Activated T-cell treated with anti-CD3 and anti-CD28 coated beads, Interleukin-2, amount 50 U/mL, for 72 hours (primary cell): ENCODE measurements around the gene ACTN1. TPM values are rescaled to one million over a fixed set of nuclear protein-coding genes. Genes with fewer than 3 reads are reported as not detected.
"Not testable (repeated sequence)": the region's sequence is repeated elsewhere in the genome, so short reads cannot be mapped to it uniquely, and the experiment has no call there.

Experiments
- ATAC-seq, 2 donors: fragments of 150-1000 bp; cut with Tn5 transposase; replicated peaks in 1 of 2; 2 replicates each; pipeline ENCODE4 v1.10.0; 2021; ENCODE audit warnings: moderate library complexity in 2 of 2, mild to moderate bottlenecking in 1 of 2
- DNase-seq, 2 donors: peaks; one replicate each; pipeline ENCODE4 v3.0.0; 2021 to 2022; ENCODE audit warnings: mixed read lengths in 1 of 2
- H3K27ac Mint-ChIP-seq: one replicate; pipeline ENCODE4 v1.8.0; 2022; ENCODE audit warnings: mild to moderate bottlenecking, moderate library complexity, mixed read lengths
- H3K27me3 Mint-ChIP-seq: one replicate; pipeline ENCODE4 v1.8.0; 2022; ENCODE audit warnings: low read depth, mixed read lengths
- H3K36me3 Mint-ChIP-seq, 2 donors: one replicate each; pipeline ENCODE4 v1.8.0; 2022; ENCODE audit warnings: mixed read lengths in 2 of 2, mild to moderate bottlenecking in 1 of 2; ENCODE audit not compliant: insufficient read depth in 2 of 2
- H3K4me1 Mint-ChIP-seq: one replicate; pipeline ENCODE4 v1.8.0; 2022; ENCODE audit warnings: low read depth, mixed read lengths
- H3K4me3 Mint-ChIP-seq, 2 donors: one replicate each; pipeline ENCODE4 v1.8.0; 2022; ENCODE audit warnings: mild to moderate bottlenecking in 2 of 2, mixed read lengths in 2 of 2, moderate library complexity in 2 of 2
- H3K9me3 Mint-ChIP-seq, 2 donors: one replicate each; pipeline ENCODE4 v1.8.0; 2022; ENCODE audit warnings: mixed read lengths in 2 of 2
- total RNA-seq, 2 donors: library from RNA; stranded (reverse); gene quantifications; one replicate each; pipeline ENCODE4 v1.2.3, GENCODE V29; 2022

Gene ACTN1
- total RNA-seq, 2 donors from 2014 or later = 42.6 to 50.7 TPM

- H3K36me3 Mint-ChIP-seq = peaks cover 0 to 1% of the 10 kb centered on the region in 2 donors
- peaks cover 7% of the 10 kb centered on the region for H3K27me3 Mint-ChIP-seq
- DNase-seq (no peak), ATAC-seq (no peak)
- H3K4me3 Mint-ChIP-seq = no peak overlapping the region
- no peak overlapping the region for H3K27ac Mint-ChIP-seq
- no peaks in the 10 kb centered on the region for H3K9me3 Mint-ChIP-seq
- H3K4me1 Mint-ChIP-seq = peaks cover 30% of the 10 kb centered on the region
Observed at GRCh38 chr14:68981539-68981976, 2.5 kb upstream of the ACTN1 start.

- Mint-ChIP-seq H3K4me1 (peaks cover 31% of the 10 kb centered on the region), H3K27me3 (peaks cover 7% of the 10 kb centered on the region), H3K27ac (no peak overlapping the region), H3K9me3 (no peaks in the 10 kb centered on the region), H3K36me3 (peaks cover 1 to 2% of the 10 kb centered on the region in 2 donors), H3K4me3 (no peak overlapping the region)
- DNase-seq (peak; percentile 48 to 63), ATAC-seq (peak; percentile 58 to 61)
Observed at GRCh38 chr14:68981139-68981538, 2.0 kb upstream of the ACTN1 start.

- peaks cover 39% of the 10 kb centered on the region for H3K4me1 Mint-ChIP-seq
- no peak for ATAC-seq
- peaks cover 4 to 8% of the 10 kb centered on the region in 2 donors for H3K36me3 Mint-ChIP-seq
- peaks cover 7% of the 10 kb centered on the region for H3K27me3 Mint-ChIP-seq
- peak overlapping the region; percentile 86 for H3K27ac Mint-ChIP-seq
- peak overlapping the region; percentile 92 to 93 for H3K4me3 Mint-ChIP-seq
- peaks cover 0 to 3% of the 10 kb centered on the region in 2 donors for H3K9me3 Mint-ChIP-seq
- no peak for DNase-seq
Observed at GRCh38 chr14:68979722-68980451, 785 bp upstream of the ACTN1 start.

GRCh38 chr14:68978172-68978911 is 760 bp downstream of the ACTN1 start:
- peak overlapping the region; percentile 88 to 92 for H3K4me3 Mint-ChIP-seq
- peak; percentile 39 to 54 for ATAC-seq
- peak; percentile 64 to 68 for DNase-seq
- peak overlapping the region; percentile 82 for H3K27ac Mint-ChIP-seq
- H3K27me3 Mint-ChIP-seq = peaks cover 7% of the 10 kb centered on the region
- peaks cover 3 to 6% of the 10 kb centered on the region in 2 donors for H3K9me3 Mint-ChIP-seq
- H3K4me1 Mint-ChIP-seq = peaks cover 44% of the 10 kb centered on the region
- H3K36me3 Mint-ChIP-seq = peaks cover 12 to 21% of the 10 kb centered on the region in 2 donors

- peaks cover 3 to 6% of the 10 kb centered on the region in 2 donors for H3K9me3 Mint-ChIP-seq
- H3K36me3 Mint-ChIP-seq = peaks cover 16 to 27% of the 10 kb centered on the region in 2 donors
- ATAC-seq (peak; percentile 48 to 51), DNase-seq (peak; percentile 80 to 81)
- H3K4me3 Mint-ChIP-seq = peak overlapping the region; percentile 91 to 92
- H3K27me3 Mint-ChIP-seq = peaks cover 7% of the 10 kb centered on the region
- peak overlapping the region; percentile 82 for H3K27ac Mint-ChIP-seq
- H3K4me1 Mint-ChIP-seq = peaks cover 44% of the 10 kb centered on the region
Observed at GRCh38 chr14:68977718-68978171, 1.4 kb downstream of the ACTN1 start.

GRCh38 chr14:68977180-68977717 is 1.9 kb downstream of the ACTN1 start:
- Mint-ChIP-seq H3K27me3 (peaks cover 7% of the 10 kb centered on the region), H3K9me3 (peaks cover 3 to 6% of the 10 kb centered on the region in 2 donors), H3K4me1 (peaks cover 49% of the 10 kb centered on the region), H3K27ac (peak overlapping the region; percentile 67), H3K36me3 (peaks cover 16 to 31% of the 10 kb centered on the region in 2 donors), H3K4me3 (peak overlapping the region; percentile 91 to 92)
- DNase-seq (peak in 1 of 2 donors; percentile 36), ATAC-seq (peak; percentile 10 to 14)

- Mint-ChIP-seq H3K9me3 (peaks cover 3 to 6% of the 10 kb centered on the region in 2 donors), H3K4me3 (peak overlapping the region; percentile 91 to 92), H3K27me3 (peaks cover 2% of the 10 kb centered on the region), H3K36me3 (peaks cover 16 to 34% of the 10 kb centered on the region in 2 donors), H3K27ac (peak overlapping the region; percentile 67), H3K4me1 (peaks cover 53% of the 10 kb centered on the region)
- ATAC-seq = no peak
- no peak for DNase-seq
Observed at GRCh38 chr14:68976160-68977067, 2.7 kb downstream of the ACTN1 start.

- no peaks in the 10 kb centered on the region for H3K27me3 Mint-ChIP-seq
- DNase-seq (no peak), ATAC-seq (no peak)
- H3K4me3 Mint-ChIP-seq = peak overlapping the region; percentile 91 to 92
- H3K27ac Mint-ChIP-seq = no peak overlapping the region
- peaks cover 58% of the 10 kb centered on the region for H3K4me1 Mint-ChIP-seq
- H3K36me3 Mint-ChIP-seq = peaks cover 16 to 36% of the 10 kb centered on the region in 2 donors
- peaks cover 3 to 6% of the 10 kb centered on the region in 2 donors for H3K9me3 Mint-ChIP-seq
Observed at GRCh38 chr14:68975667-68976066, 3.4 kb downstream of the ACTN1 start.

GRCh38 chr14:68974759-68975347 is 4.2 kb downstream of the ACTN1 start:
- no peaks in the 10 kb centered on the region for H3K27me3 Mint-ChIP-seq
- peaks cover 16 to 36% of the 10 kb centered on the region in 2 donors for H3K36me3 Mint-ChIP-seq
- peaks cover 60% of the 10 kb centered on the region for H3K4me1 Mint-ChIP-seq
- H3K4me3 Mint-ChIP-seq = peak overlapping the region in 1 of 2 donors; percentile 35
- no peak for ATAC-seq
- DNase-seq = no peak
- peaks cover 3 to 6% of the 10 kb centered on the region in 2 donors for H3K9me3 Mint-ChIP-seq
- no peak overlapping the region for H3K27ac Mint-ChIP-seq

- no peaks in the 10 kb centered on the region for H3K27me3 Mint-ChIP-seq
- H3K4me3 Mint-ChIP-seq = no peak overlapping the region
- H3K36me3 Mint-ChIP-seq = peaks cover 14 to 36% of the 10 kb centered on the region in 2 donors
- H3K4me1 Mint-ChIP-seq = peaks cover 71% of the 10 kb centered on the region
- no peak overlapping the region for H3K27ac Mint-ChIP-seq
- no peak for DNase-seq
- no peak for ATAC-seq
- peaks cover 3 to 6% of the 10 kb centered on the region in 2 donors for H3K9me3 Mint-ChIP-seq
Observed at GRCh38 chr14:68973639-68974038, 5.5 kb downstream of the ACTN1 start.

GRCh38 chr14:68973219-68973565 is 5.9 kb downstream of the ACTN1 start:
- not testable (repeated sequence) for H3K27ac Mint-ChIP-seq, H3K4me3 Mint-ChIP-seq, DNase-seq, H3K9me3 Mint-ChIP-seq, H3K27me3 Mint-ChIP-seq, ATAC-seq
- Mint-ChIP-seq H3K36me3 (peaks cover 14 to 36% of the 10 kb centered on the region in 2 donors), H3K4me1 (peaks cover 76% of the 10 kb centered on the region)
